H1 (cell line): Measurements from ENCODE around the gene HORMAD2. TPM values are rescaled to one million over a fixed set of nuclear protein-coding genes. Genes with fewer than 3 reads are reported as not detected.

ENCODE experiments used
- EP300 ChIP-seq, 2 experiments: IDR thresholded peaks; 1 replicate in 1 of 2; 2 replicates in 1 of 2; pipeline ENCODE4 v1.6.1; 2011 to 2012; ENCODE audit warnings: low read depth in 2 of 2, low read length in 2 of 2, mild to moderate bottlenecking in 2 of 2, borderline replicate concordance in 1 of 2, inconsistent platforms in 1 of 2, moderate library complexity in 1 of 2
- GTF2F1 ChIP-seq: IDR thresholded peaks from 2 replicates; pipeline ENCODE4 v1.6.1; 2012; ENCODE audit warnings: low read depth, low read length, improper control_type of control experiment, borderline replicate concordance
- JUN ChIP-seq: IDR thresholded peaks from 2 replicates; pipeline ENCODE4 v1.6.1; 2011; ENCODE audit warnings: low read depth, mild to moderate bottlenecking, improper control_type of control experiment, low read length
- PHF8 ChIP-seq: fragments of 200-600 bp; sonication (generic); conservative IDR thresholded peaks from 2 replicates; pipeline ENCODE4 v1.7.1; 2012; ENCODE audit warnings: low read depth, mild to moderate bottlenecking, inconsistent platforms, low read length, moderate library complexity
- POU5F1 ChIP-seq: IDR thresholded peaks from 2 replicates; pipeline ENCODE4 v1.6.1; 2011; ENCODE audit warnings: low read depth, mild to moderate bottlenecking, low read length, moderate library complexity
- SUZ12 ChIP-seq: fragments of 200-600 bp; sonication (generic); IDR thresholded peaks from 2 replicates; pipeline ENCODE4 v1.6.1; 2012; ENCODE audit warnings: mild to moderate bottlenecking, inconsistent platforms, low read length, moderate library complexity, mixed read lengths
- polyA plus RNA-seq, 7 experiments: library from polyadenylated mRNA; depleted of rRNA in 3 of 7; stranded (reverse) in 5 of 7; unstranded in 2 of 7; fragments of >200 nt in 5 of 7; fragments of 200-250 nt in 2 of 7; gene quantifications; 1 replicate in 5 of 7; 2 replicates in 1 of 7; 4 replicates in 1 of 7; pipeline versions ENCODE4 v1.2.1 to v1.2.3, GENCODE V29; 2011 to 2013; ENCODE audit warnings: missing spikeins in 2 of 7, mixed read lengths in 2 of 7
- total RNA-seq: library from RNA; stranded (reverse); fragmentation: NEBNext Ultra II Directional; extraction: Animal tissue kit (Norgen Biotek cat#: 25700); gene quantifications from 2 replicates; pipeline ENCODE4 v1.2.1, GENCODE V29; 2021

HORMAD2 gene
- total and polyA plus RNA-seq, 2 of the 8 experiments (the other 6 are each of a cell fraction or from before 2014, with no cell fraction given): 0.03 TPM; not detected in 1

DNA sequence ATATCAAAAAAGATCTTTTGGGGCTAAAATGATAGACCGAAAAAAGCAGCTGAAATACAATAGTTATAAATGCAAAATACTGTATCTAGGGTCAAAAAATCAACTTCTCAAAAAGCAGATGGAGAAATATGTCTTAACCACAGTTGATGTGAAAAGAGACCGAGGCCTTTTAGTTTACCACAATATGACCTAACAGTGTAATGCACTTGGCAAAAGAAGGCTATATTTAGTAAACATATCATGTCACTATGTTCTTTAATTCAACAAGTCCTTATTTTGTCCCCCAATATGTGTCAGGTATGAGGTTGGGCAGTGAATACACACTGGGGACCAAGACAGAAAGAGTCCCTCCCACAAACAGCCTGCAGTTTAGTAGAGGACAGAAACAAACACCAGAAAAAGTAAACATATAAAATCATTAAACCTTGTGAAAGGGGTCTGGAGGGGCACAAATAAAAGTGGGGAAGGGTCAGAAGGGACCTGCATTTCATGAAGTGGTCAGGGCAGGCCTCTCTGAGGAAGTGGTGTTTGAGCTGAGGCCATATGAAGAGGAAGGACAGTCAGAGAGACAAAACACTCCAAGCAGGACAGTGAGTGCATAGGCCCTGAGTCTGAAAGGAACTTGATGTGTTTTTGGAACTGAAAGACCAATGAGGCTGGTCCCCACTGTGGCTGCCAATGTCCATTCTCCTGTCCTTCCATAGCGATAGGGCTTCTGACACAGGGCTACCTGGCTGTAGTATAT, 112.9 kb downstream of the HORMAD2 start (continued):
- TF ChIP-seq POU5F1: no peak
- TF ChIP-seq JUN: no peak
- TF ChIP-seq GTF2F1: no peak
- no peak for TF ChIP-seq SUZ12
- TF ChIP-seq PHF8: no peak
- TF ChIP-seq EP300 (IDR thresholded peaks at IDR 0.05; ENCODE audit: borderline replicate concordance in 1 of 2, low read depth in 2 of 2, low read length in 2 of 2): no peak
